CD14-positive monocyte (primary cell): Measurements from ENCODE around the gene NFATC1. TPM values are rescaled to one million over a fixed set of nuclear protein-coding genes. Genes with fewer than 3 reads are reported as not detected.

Source experiments
- DNase-seq, 3 donors: peaks; one replicate each; pipeline ENCODE4 v3.0.0-alpha.2; 2011 to 2022
- H2AFZ ChIP-seq: 2 replicates; pipeline ENCODE4 v1.6.0; 2012; ENCODE audit warnings: mild to moderate bottlenecking, low read depth, low read length, inconsistent platforms; ENCODE audit not compliant: insufficient read depth, poor library complexity, severe bottlenecking
- H3K27ac ChIP-seq, 2 donors: 1 replicate in 1 of 2; 2 replicates in 1 of 2; pipeline ENCODE4 v1.5.1; 2012 to 2013; ENCODE audit warnings: low read length in 2 of 2, control low read depth in 1 of 2, inconsistent platforms in 1 of 2, low read depth in 1 of 2, mild to moderate bottlenecking in 1 of 2
- H3K27me3 ChIP-seq, 2 donors: one replicate each; pipeline versions ENCODE4 v1.6.0 to v1.6.1; 2011 to 2013; ENCODE audit warnings: low read length in 2 of 2; ENCODE audit not compliant: control insufficient read depth in 2 of 2, insufficient read depth in 2 of 2
- H3K36me3 ChIP-seq, 2 donors: replicated peaks in 1 of 2; 1 replicate in 1 of 2; 2 replicates in 1 of 2; pipeline versions ENCODE4 v1.5.1 to v1.6.1; 2012 to 2013; ENCODE audit warnings: low read length in 2 of 2, control low read depth in 1 of 2, inconsistent platforms in 1 of 2, mild to moderate bottlenecking in 1 of 2; ENCODE audit not compliant: insufficient read depth in 2 of 2, control insufficient read depth in 1 of 2
- H3K4me1 ChIP-seq, 2 donors: 1 replicate in 1 of 2; 2 replicates in 1 of 2; pipeline versions ENCODE4 v1.5.1 to v1.6.1; 2012 to 2013; ENCODE audit warnings: low read length in 2 of 2, control low read depth in 1 of 2, inconsistent platforms in 1 of 2, mild to moderate bottlenecking in 1 of 2, moderate library complexity in 1 of 2; ENCODE audit not compliant: insufficient read depth in 2 of 2, control insufficient read depth in 1 of 2
- H3K4me2 ChIP-seq: replicated peaks from 2 replicates; pipeline ENCODE3; 2012; ENCODE audit warnings: low read length, moderate library complexity, mild to moderate bottlenecking; ENCODE audit not compliant: poor library complexity, severe bottlenecking; ENCODE audit errors: extremely low read depth
- H3K4me3 ChIP-seq, 3 experiments: fragments of 200-600 bp in 1 of 3; sonication (generic) in 1 of 3; replicated peaks in 1 of 3; 1 replicate in 2 of 3; 2 replicates in 1 of 3; pipeline ENCODE4 v1.5.1; 2011 to 2013; ENCODE audit warnings: low read length in 3 of 3, mild to moderate bottlenecking in 3 of 3, control low read depth in 2 of 3, low read depth in 2 of 3, inconsistent platforms in 1 of 3, moderate library complexity in 1 of 3
- H3K79me2 ChIP-seq: 2 replicates; pipeline ENCODE4 v1.6.0; 2012; ENCODE audit warnings: mild to moderate bottlenecking, control low read depth, inconsistent platforms, low read length, moderate library complexity; ENCODE audit not compliant: insufficient read depth
- H3K9ac ChIP-seq: 2 replicates; pipeline ENCODE4 v1.6.0; 2017; ENCODE audit warnings: low read length, mild to moderate bottlenecking; ENCODE audit not compliant: insufficient read depth, poor library complexity, severe bottlenecking
- H3K9me3 ChIP-seq, 2 donors: replicated peaks in 1 of 2; 1 replicate in 1 of 2; 2 replicates in 1 of 2; pipeline versions ENCODE4 v1.5.1 to v1.6.1; 2012 to 2013; ENCODE audit warnings: low read length in 2 of 2, control low read depth in 1 of 2; ENCODE audit not compliant: control insufficient read depth in 1 of 2, insufficient read depth in 1 of 2
- H4K20me1 ChIP-seq: 2 replicates; pipeline ENCODE4 v1.6.0; 2012; ENCODE audit warnings: mild to moderate bottlenecking, low read length, control low read depth, moderate library complexity; ENCODE audit not compliant: insufficient read depth
- H3K27ac Mint-ChIP-seq, 7 donors: one replicate each; pipeline ENCODE4 v1.8.0; 2020; ENCODE audit warnings: mild to moderate bottlenecking in 7 of 7, mixed read lengths in 7 of 7, moderate library complexity in 6 of 7, inconsistent platforms in 2 of 7
- H3K27me3 Mint-ChIP-seq, 3 donors: one replicate each; pipeline ENCODE4 v1.8.0; 2021 to 2022; ENCODE audit warnings: low read depth in 3 of 3, mild to moderate bottlenecking in 3 of 3, mixed read lengths in 3 of 3, moderate library complexity in 3 of 3, inconsistent platforms in 1 of 3
- H3K36me3 Mint-ChIP-seq, 2 donors: one replicate each; pipeline ENCODE4 v1.8.0; 2020; ENCODE audit warnings: mixed read lengths in 2 of 2, inconsistent platforms in 1 of 2, mild to moderate bottlenecking in 1 of 2
- H3K4me1 Mint-ChIP-seq: one replicate; pipeline ENCODE4 v1.8.0; 2020; ENCODE audit warnings: mild to moderate bottlenecking, mixed read lengths
- H3K4me3 Mint-ChIP-seq, 2 donors: one replicate each; pipeline ENCODE4 v1.8.0; 2020; ENCODE audit warnings: mild to moderate bottlenecking in 2 of 2, mixed read lengths in 2 of 2, moderate library complexity in 1 of 2
- H3K9me3 Mint-ChIP-seq, 7 donors: one replicate each; pipeline ENCODE4 v1.8.0; 2020 to 2022; ENCODE audit warnings: mixed read lengths in 7 of 7, mild to moderate bottlenecking in 6 of 7, moderate library complexity in 6 of 7, inconsistent platforms in 2 of 7
- CTCF ChIP-seq: fragments of 200-600 bp; IDR thresholded peaks from one replicate; pipeline ENCODE4 v1.8.0; 2022; ENCODE audit warnings: antibody characterized with exemption, mild to moderate bottlenecking
- whole genome bisulfite sequencing: methylation state at CpG from one replicate; pipeline ENCODE4 v1.1.5; 2013; ENCODE audit warnings: missing lambda C conversion rate; ENCODE audit not compliant: insufficient coverage; 5-methylcytosine and 5-hydroxymethylcytosine counted together
- intact Hi-C, 2 donors: fragments of 100-400 bp; cut with micrococcal nuclease; formaldehyde crosslinking; loops; one replicate each; pipeline versions ENCODE4 v1.15.0 to v1.15.1; 2023
- polyA plus RNA-seq, 3 donors: library from polyadenylated mRNA; depleted of rRNA in 1 of 3; unstranded in 2 of 3; stranded (reverse) in 1 of 3; fragments of 300-500 nt in 2 of 3; fragments of >200 nt in 1 of 3; fragmentation: Illumina TruSeq in 2 of 3; gene quantifications; 1 replicate in 2 of 3; 2 replicates in 1 of 3; pipeline ENCODE4 v1.2.3, GENCODE V29; 2012 to 2021

Gene NFATC1
- polyA plus RNA-seq, 3 donors: 7.8 to 10.7 (median 8.3) TPM

DNA sequence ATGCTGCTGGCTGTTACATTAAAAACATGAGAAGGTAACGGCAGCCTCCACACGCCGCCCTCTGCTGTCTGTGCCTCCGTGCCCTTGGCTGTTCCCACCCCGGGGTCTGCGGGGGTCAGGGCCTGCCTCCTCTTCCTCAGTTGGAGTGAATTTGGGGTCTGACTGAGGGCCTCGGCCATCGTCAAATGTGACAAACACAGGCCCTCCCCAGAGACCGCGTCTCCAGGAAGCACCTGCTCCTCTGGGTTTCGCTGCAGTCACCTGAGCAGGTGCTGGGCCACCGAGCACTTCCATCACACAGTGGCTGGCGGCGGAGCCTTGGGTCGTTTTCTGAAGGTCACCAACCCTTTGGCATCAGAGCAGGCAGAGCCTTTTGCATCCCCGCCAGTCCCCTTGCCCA, 70.9 kb downstream of the NFATC1 start:
- no peak overlapping the region for H3K4me2 ChIP-seq
- no peak for TF ChIP-seq CTCF
- no peak overlapping the region for H3K4me3 Mint-ChIP-seq
- DNase-seq: no peak
- H3K27me3 Mint-ChIP-seq: peaks cover 0 to 3% (median 2%) of the 10 kb centered on the region in 3 donors
- H3K27me3 ChIP-seq: no peaks in the 10 kb centered on the region
- no peaks in the 10 kb centered on the region for H3K79me2 ChIP-seq
- no peaks in the 10 kb centered on the region for H3K4me1 Mint-ChIP-seq
- H2AFZ ChIP-seq: no peak overlapping the region
- no peak overlapping the region for H3K9ac ChIP-seq
- H3K9me3 ChIP-seq: peaks cover 0 to 3% of the 10 kb centered on the region in 2 donors
- intact Hi-C loops: no loop called here
- H3K9me3 Mint-ChIP-seq: peaks cover 0 to 3% (median 0%) of the 10 kb centered on the region in 7 donors
- WGBS: 93% methylated on average over 12 of the region's 16 CpGs
- H3K36me3 Mint-ChIP-seq: peaks cover 46 to 82% of the 10 kb centered on the region in 2 donors
- H3K4me1 ChIP-seq: no peaks in the 10 kb centered on the region
- no peak overlapping the region for H3K27ac ChIP-seq
- H3K4me3 ChIP-seq: no peak overlapping the region
- no peaks in the 10 kb centered on the region for H4K20me1 ChIP-seq
- H3K36me3 ChIP-seq: peaks cover 34 to 69% of the 10 kb centered on the region in 2 donors
- no peak overlapping the region for H3K27ac Mint-ChIP-seq

GRCh38 chr18:79467126-79467525, 71.4 kb downstream of the NFATC1 start:
- WGBS: 99% methylated on average over 33 of the region's 33 CpGs
- intact Hi-C loops: no loop called here
- no peak for DNase-seq
- no peaks in the 10 kb centered on the region for H3K4me1 Mint-ChIP-seq
- Histone ChIP-seq H3K79me2 (no peaks in the 10 kb centered on the region), H3K36me3 (peaks cover 29 to 63% of the 10 kb centered on the region in 2 donors), H3K9ac (no peak overlapping the region), H3K4me1 (no peaks in the 10 kb centered on the region), H3K27ac (no peak overlapping the region), H2AFZ (no peak overlapping the region), H3K4me2 (no peak overlapping the region), H4K20me1 (no peaks in the 10 kb centered on the region), H3K4me3 (no peak overlapping the region), H3K9me3 (peaks cover 0 to 7% of the 10 kb centered on the region in 2 donors), H3K27me3 (no peaks in the 10 kb centered on the region)
- no peak overlapping the region for H3K4me3 Mint-ChIP-seq
- H3K36me3 Mint-ChIP-seq: peaks cover 44 to 81% of the 10 kb centered on the region in 2 donors
- no peak for TF ChIP-seq CTCF
- peak overlapping the region in 1 of 7 donors; percentile 7 for H3K27ac Mint-ChIP-seq
- H3K9me3 Mint-ChIP-seq: peaks cover 0 to 6% (median 0%) of the 10 kb centered on the region in 7 donors
- peaks cover 0 to 3% (median 2%) of the 10 kb centered on the region in 3 donors for H3K27me3 Mint-ChIP-seq
